Thymus (tissue), 11 donors: ENCODE results near the gene SLC6A3. TPM values are rescaled to one million over a fixed set of nuclear protein-coding genes. Genes with fewer than 3 reads are reported as not detected.
"Not testable (repeated sequence)": the region's sequence is repeated elsewhere in the genome, so short reads cannot be mapped to it uniquely, and the experiment has no call there.

Experiments
- DNase-seq, 9 donors: peaks; one replicate each; pipeline ENCODE4 v3.0.0-alpha.2; 2013; ENCODE audit warnings: low spot score in 9 of 9, low read depth in 6 of 9, missing footprints in 1 of 9
- H3K27ac ChIP-seq, 2 donors: one replicate each; pipeline ENCODE4 v1.5.1; 2013; ENCODE audit warnings: control low read depth in 1 of 2, low read depth in 1 of 2, low read length in 1 of 2, mild to moderate bottlenecking in 1 of 2, moderate library complexity in 1 of 2
- H3K27me3 ChIP-seq, 2 donors: one replicate each; pipeline ENCODE4 v1.5.1; 2013; ENCODE audit warnings: low read length in 1 of 2; ENCODE audit not compliant: control insufficient read depth in 2 of 2, insufficient read depth in 1 of 2
- H3K36me3 ChIP-seq, 2 donors: one replicate each; pipeline ENCODE4 v1.5.1; 2013; ENCODE audit warnings: low read length in 1 of 2, mild to moderate bottlenecking in 1 of 2, moderate library complexity in 1 of 2; ENCODE audit not compliant: control insufficient read depth in 2 of 2, insufficient read depth in 2 of 2
- H3K4me1 ChIP-seq, 2 donors: one replicate each; pipeline ENCODE4 v1.5.1; 2013; ENCODE audit warnings: low read length in 2 of 2; ENCODE audit not compliant: control insufficient read depth in 2 of 2, insufficient read depth in 2 of 2
- H3K4me3 ChIP-seq, 2 donors: one replicate each; pipeline ENCODE4 v1.5.1; 2013; ENCODE audit warnings: low read length in 2 of 2, control low read depth in 1 of 2, mild to moderate bottlenecking in 1 of 2
- H3K9me3 ChIP-seq, 2 donors: one replicate each; pipeline ENCODE4 v1.5.1; 2013; ENCODE audit warnings: low read length in 1 of 2, mild to moderate bottlenecking in 1 of 2; ENCODE audit not compliant: control insufficient read depth in 2 of 2, insufficient read depth in 1 of 2
- WGBS: extraction: QIAGEN DNeasy Blood & Tissue Kit; methylation state at CpG from one replicate; pipeline ENCODE4 v1.1.7; 2013; 5-methylcytosine and 5-hydroxymethylcytosine counted together
- polyA plus RNA-seq: library from polyadenylated mRNA; stranded (reverse); fragments of 200-250 nt; gene quantifications from one replicate; pipeline ENCODE4 v1.2.3, GENCODE V29; 2013
- total RNA-seq: library from RNA; stranded (reverse); fragments of 120-200 nt; gene quantifications from one replicate; pipeline ENCODE4 v1.2.4, GENCODE V29; 2013
- donor health status: healthy.

The SLC6A3 gene
- total and polyA plus RNA-seq, 2 donors: 0.33 to 14.9 TPM

- 93% methylated on average over 29 of the region's 29 CpGs for WGBS
- Histone ChIP-seq H3K4me3 (no peak overlapping the region), H3K9me3 (peaks cover 0 to 1% of the 10 kb centered on the region in 2 donors), H3K27ac (no peak overlapping the region), H3K36me3 (no peaks in the 10 kb centered on the region), H3K4me1 (peaks cover 4% of the 10 kb centered on the region in 2 donors), H3K27me3 (peaks cover 0 to 57% of the 10 kb centered on the region in 2 donors)
- no peak for DNase-seq
Observed at GRCh38 chr5:1362242-1363015, 82.8 kb downstream of the SLC6A3 start.

- no peaks in the 10 kb centered on the region for H3K36me3 ChIP-seq
- no peak overlapping the region for H3K27ac ChIP-seq
- WGBS: 88% methylated on average over 4 of the region's 4 CpGs
- peaks cover 4% of the 10 kb centered on the region in 2 donors for H3K4me1 ChIP-seq
- peaks cover 0 to 69% of the 10 kb centered on the region in 2 donors for H3K27me3 ChIP-seq
- no peak overlapping the region for H3K4me3 ChIP-seq
- H3K9me3 ChIP-seq: peaks cover 0 to 1% of the 10 kb centered on the region in 2 donors
- DNase-seq: no peak
Observed at GRCh38 chr5:1360861-1361260, 84.4 kb downstream of the SLC6A3 start.

DNA sequence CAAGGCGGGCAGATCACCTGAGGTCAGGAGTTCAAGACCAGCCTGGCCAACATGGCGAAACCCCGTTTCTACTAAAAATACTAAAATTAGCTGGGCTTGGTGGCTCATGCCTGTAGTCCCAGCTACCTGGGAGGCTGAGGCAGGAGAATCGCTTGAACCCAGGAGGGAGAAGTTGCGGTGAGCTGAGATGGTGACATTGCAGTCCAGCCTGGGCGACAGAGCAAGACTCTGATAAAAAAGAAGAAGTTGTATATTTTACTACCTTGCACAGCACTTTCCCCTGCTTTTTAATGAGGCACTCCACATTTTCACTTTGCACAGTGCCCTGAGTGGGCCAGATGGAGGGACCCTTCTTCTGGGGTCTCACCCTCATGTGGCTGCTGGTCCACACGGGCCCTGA lies 84.9 kb downstream of the SLC6A3 start:
- H3K4me1 ChIP-seq, DNase-seq, H3K9me3 ChIP-seq, H3K36me3 ChIP-seq, H3K4me3 ChIP-seq, H3K27ac ChIP-seq: not testable (repeated sequence)
- peaks cover 0 to 72% of the 10 kb centered on the region in 2 donors for H3K27me3 ChIP-seq
- WGBS: 85% methylated on average over 7 of the region's 7 CpGs

DNA sequence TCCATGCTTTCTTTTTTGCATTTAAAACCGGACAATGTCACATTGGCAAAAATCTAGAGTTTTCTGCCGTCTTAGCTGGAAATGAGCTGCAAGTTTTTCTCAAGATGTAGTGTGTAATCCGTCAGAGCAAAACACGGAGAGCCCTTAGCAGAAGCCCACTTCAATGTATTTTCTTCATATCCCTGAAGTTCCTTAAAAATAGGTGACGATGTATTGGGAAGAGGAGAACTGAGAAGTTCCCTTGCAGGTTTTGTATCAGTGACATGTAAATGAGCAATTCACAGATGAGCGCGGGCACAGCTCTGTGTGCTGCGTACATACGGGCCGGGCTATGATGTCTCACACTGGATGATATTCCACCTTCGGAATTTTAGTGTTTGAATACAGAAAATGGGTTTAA lies 85.5 kb downstream of the SLC6A3 start:
- Histone ChIP-seq H3K27me3 (peaks cover 0 to 74% of the 10 kb centered on the region in 2 donors), H3K36me3 (no peaks in the 10 kb centered on the region), H3K4me1 (peaks cover 4% of the 10 kb centered on the region in 2 donors), H3K4me3 (no peak overlapping the region), H3K9me3 (peaks cover 0 to 1% of the 10 kb centered on the region in 2 donors), H3K27ac (no peak overlapping the region)
- no peak for DNase-seq
- WGBS: 87% methylated on average over 11 of the region's 11 CpGs

- no peaks in the 10 kb centered on the region for H3K36me3 ChIP-seq
- H3K27me3 ChIP-seq: peaks cover 0 to 71% of the 10 kb centered on the region in 2 donors
- 82% methylated on average over 31 of the region's 31 CpGs for WGBS
- DNase-seq: no peak
- H3K4me1 ChIP-seq: peaks cover under 1 to 1% of the 10 kb centered on the region in 2 donors
- no peak overlapping the region for H3K4me3 ChIP-seq
- H3K27ac ChIP-seq: no peak overlapping the region
- H3K9me3 ChIP-seq: peaks cover 0 to 1% of the 10 kb centered on the region in 2 donors
Observed at GRCh38 chr5:1359031-1359645, 86.1 kb downstream of the SLC6A3 start.

DNA sequence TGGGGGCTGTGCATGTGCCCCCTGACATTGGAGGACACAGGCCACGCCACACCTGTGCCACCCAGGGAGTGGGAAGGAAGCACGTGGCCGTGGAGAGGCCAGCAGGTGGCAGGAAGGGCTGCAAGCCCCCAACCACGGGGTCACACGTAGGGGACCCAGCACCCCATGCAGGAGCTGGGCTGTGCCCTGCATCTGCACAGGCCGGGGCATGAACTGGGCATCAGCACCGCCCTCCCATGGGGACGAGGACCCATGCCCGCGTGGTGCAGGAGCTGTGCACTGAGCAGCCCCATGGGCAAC lies 86.6 kb downstream of the SLC6A3 start:
- Histone ChIP-seq H3K27me3 (peaks cover 0 to 66% of the 10 kb centered on the region in 2 donors), H3K9me3 (peaks cover 0 to 1% of the 10 kb centered on the region in 2 donors), H3K27ac (no peak overlapping the region), H3K4me3 (no peak overlapping the region), H3K4me1 (no peaks in the 10 kb centered on the region), H3K36me3 (no peaks in the 10 kb centered on the region)
- DNase-seq: no peak
- WGBS: 80% methylated on average over 10 of the region's 10 CpGs

- Histone ChIP-seq H3K4me3 (no peak overlapping the region), H3K27ac (no peak overlapping the region), H3K4me1 (no peaks in the 10 kb centered on the region), H3K27me3 (peaks cover 0 to 61% of the 10 kb centered on the region in 2 donors), H3K9me3 (no peaks in the 10 kb centered on the region), H3K36me3 (no peaks in the 10 kb centered on the region)
- WGBS: 93% methylated on average over 25 of the region's 25 CpGs
- DNase-seq: no peak
Observed at GRCh38 chr5:1357946-1358725, 87.1 kb downstream of the SLC6A3 start.

- no peak overlapping the region for H3K27ac ChIP-seq
- H3K27me3 ChIP-seq: peaks cover 0 to 56% of the 10 kb centered on the region in 2 donors
- peaks cover 0 to 9% of the 10 kb centered on the region in 2 donors for H3K9me3 ChIP-seq
- DNase-seq: no peak
- H3K36me3 ChIP-seq: no peaks in the 10 kb centered on the region
- H3K4me1 ChIP-seq: peaks cover 0 to 9% of the 10 kb centered on the region in 2 donors
- WGBS: 85% methylated on average over 28 of the region's 28 CpGs
- H3K4me3 ChIP-seq: no peak overlapping the region
Observed at GRCh38 chr5:1356873-1357787, 88.1 kb downstream of the SLC6A3 start.
